ENCODE measurements around the gene SMIM20. TPM values are rescaled to one million over a fixed set of nuclear protein-coding genes. Genes with fewer than 3 reads are reported as not detected.

Gene SMIM20
- total RNA-seq, 1 donor from 2014 or later, result 25.2 TPM

- no peak overlapping the region for H3K27ac ChIP-seq
- no peaks in the 10 kb centered on the region for H3K36me3 ChIP-seq
- intact Hi-C loops (cut with DNase I), result no loop called here
- no peak for DNase-seq
- H3K4me3 ChIP-seq, result no peak overlapping the region
- H3K27me3 ChIP-seq, result no peaks in the 10 kb centered on the region
- ATAC-seq, result no peak
- H3K4me1 ChIP-seq, result peaks cover 5% of the 10 kb centered on the region
- TF ChIP-seq CTCF (IDR thresholded peaks at IDR 0.05), result no peak
- no peaks in the 10 kb centered on the region for H3K9me3 ChIP-seq
These were observed 34.9 kb upstream of the SMIM20 start for GRCh38 chr4:25879091-25879584.

GRCh38 chr4:25879587-25879986, 34.4 kb upstream of the SMIM20 start:
- Histone ChIP-seq H3K4me3 (no peak overlapping the region), H3K36me3 (no peaks in the 10 kb centered on the region), H3K9me3 (no peaks in the 10 kb centered on the region), H3K27me3 (no peaks in the 10 kb centered on the region), H3K27ac (no peak overlapping the region), H3K4me1 (peaks cover 5% of the 10 kb centered on the region)
- DNase-seq (no peak), ATAC-seq (no peak)
- TF ChIP-seq CTCF (IDR thresholded peaks at IDR 0.05), result no peak
- intact Hi-C loops (cut with DNase I), result no loop called here

GRCh38 chr4:25879991-25880651, 33.9 kb upstream of the SMIM20 start:
- Histone ChIP-seq H3K4me1 (peaks cover 5% of the 10 kb centered on the region), H3K27ac (no peak overlapping the region), H3K4me3 (no peak overlapping the region), H3K27me3 (no peaks in the 10 kb centered on the region), H3K9me3 (no peaks in the 10 kb centered on the region), H3K36me3 (no peaks in the 10 kb centered on the region)
- peak; percentile 46 for ATAC-seq
- no peak for TF ChIP-seq CTCF (IDR thresholded peaks at IDR 0.05)
- intact Hi-C loops (cut with DNase I), result no loop called here
- no peak for DNase-seq

- Histone ChIP-seq H3K27me3 (no peaks in the 10 kb centered on the region), H3K27ac (no peak overlapping the region), H3K4me3 (no peak overlapping the region), H3K4me1 (peaks cover 5% of the 10 kb centered on the region), H3K36me3 (no peaks in the 10 kb centered on the region), H3K9me3 (no peaks in the 10 kb centered on the region)
- DNase-seq, result no peak
- TF ChIP-seq CTCF (IDR thresholded peaks at IDR 0.05), result no peak
- intact Hi-C loops (cut with DNase I), result no loop called here
- ATAC-seq, result peak; percentile 11
These were observed 32.8 kb upstream of the SMIM20 start for GRCh38 chr4:25881193-25881592.

- DNase-seq (no peak), ATAC-seq (no peak)
- Histone ChIP-seq H3K9me3 (no peaks in the 10 kb centered on the region), H3K36me3 (no peaks in the 10 kb centered on the region), H3K4me3 (no peak overlapping the region), H3K27me3 (no peaks in the 10 kb centered on the region), H3K4me1 (peaks cover 5% of the 10 kb centered on the region), H3K27ac (no peak overlapping the region)
- no peak for TF ChIP-seq CTCF (IDR thresholded peaks at IDR 0.05)
- intact Hi-C loops (cut with DNase I), result no loop called here
These were observed 31.8 kb upstream of the SMIM20 start for GRCh38 chr4:25882226-25882625.

All from upper lobe of right lung (tissue), 1 donor.